NCI-H345 (cell line): ENCODE results near the gene FGF18.
"Not testable (repeated sequence)": the region's sequence is repeated elsewhere in the genome, so short reads cannot be mapped to it uniquely, and the experiment has no call there.

Source experiments
- DNase-seq: peaks from one replicate; lab custom pipeline; 2025; lab: John Stamatoyannopoulos, UW

FGF18 gene

GRCh38 chr5:171497494-171497893 is 78.0 kb downstream of the FGF18 start:
- not testable (repeated sequence) for DNase-seq

DNA sequence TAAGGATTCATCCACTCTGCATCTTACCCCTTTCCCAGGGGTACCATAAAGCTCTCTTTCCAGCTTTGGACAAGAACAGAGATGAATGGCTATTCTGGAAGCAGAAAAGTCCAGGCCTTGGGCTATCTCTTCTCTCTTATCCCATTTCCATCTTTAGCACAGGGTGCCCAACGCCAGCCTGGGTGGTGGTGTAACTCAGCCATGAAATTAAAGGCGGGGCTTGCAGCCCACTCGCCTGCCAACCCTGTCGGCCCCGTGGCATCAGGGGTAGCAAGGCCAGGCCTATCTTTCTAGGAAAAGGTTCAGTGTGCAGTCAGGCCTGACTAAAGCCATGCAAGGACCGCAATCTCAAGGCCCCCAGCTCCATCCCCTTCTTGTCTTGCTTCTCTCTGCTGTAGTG is 78.7 kb downstream of the FGF18 start:
- DNase-seq, result no peak

GRCh38 chr5:171499611-171500010 is 80.2 kb downstream of the FGF18 start:
- no peak for DNase-seq

GRCh38 chr5:171505473-171506043 is 86.1 kb downstream of the FGF18 start:
- DNase-seq, result no peak

- no peak for DNase-seq
These were observed 87.5 kb downstream of the FGF18 start for GRCh38 chr5:171506951-171507350.
